HG02759 (cell line): ENCODE data around the gene KIF20B.

Experiments
- ATAC-seq: cut with Tn5 transposase; IDR thresholded peaks from one replicate; pipeline ENCODE4 v1.9.1; 2021; ENCODE audit warnings: mild to moderate bottlenecking, moderate library complexity; ENCODE audit not compliant: unreplicated experiment

KIF20B gene, protein sequence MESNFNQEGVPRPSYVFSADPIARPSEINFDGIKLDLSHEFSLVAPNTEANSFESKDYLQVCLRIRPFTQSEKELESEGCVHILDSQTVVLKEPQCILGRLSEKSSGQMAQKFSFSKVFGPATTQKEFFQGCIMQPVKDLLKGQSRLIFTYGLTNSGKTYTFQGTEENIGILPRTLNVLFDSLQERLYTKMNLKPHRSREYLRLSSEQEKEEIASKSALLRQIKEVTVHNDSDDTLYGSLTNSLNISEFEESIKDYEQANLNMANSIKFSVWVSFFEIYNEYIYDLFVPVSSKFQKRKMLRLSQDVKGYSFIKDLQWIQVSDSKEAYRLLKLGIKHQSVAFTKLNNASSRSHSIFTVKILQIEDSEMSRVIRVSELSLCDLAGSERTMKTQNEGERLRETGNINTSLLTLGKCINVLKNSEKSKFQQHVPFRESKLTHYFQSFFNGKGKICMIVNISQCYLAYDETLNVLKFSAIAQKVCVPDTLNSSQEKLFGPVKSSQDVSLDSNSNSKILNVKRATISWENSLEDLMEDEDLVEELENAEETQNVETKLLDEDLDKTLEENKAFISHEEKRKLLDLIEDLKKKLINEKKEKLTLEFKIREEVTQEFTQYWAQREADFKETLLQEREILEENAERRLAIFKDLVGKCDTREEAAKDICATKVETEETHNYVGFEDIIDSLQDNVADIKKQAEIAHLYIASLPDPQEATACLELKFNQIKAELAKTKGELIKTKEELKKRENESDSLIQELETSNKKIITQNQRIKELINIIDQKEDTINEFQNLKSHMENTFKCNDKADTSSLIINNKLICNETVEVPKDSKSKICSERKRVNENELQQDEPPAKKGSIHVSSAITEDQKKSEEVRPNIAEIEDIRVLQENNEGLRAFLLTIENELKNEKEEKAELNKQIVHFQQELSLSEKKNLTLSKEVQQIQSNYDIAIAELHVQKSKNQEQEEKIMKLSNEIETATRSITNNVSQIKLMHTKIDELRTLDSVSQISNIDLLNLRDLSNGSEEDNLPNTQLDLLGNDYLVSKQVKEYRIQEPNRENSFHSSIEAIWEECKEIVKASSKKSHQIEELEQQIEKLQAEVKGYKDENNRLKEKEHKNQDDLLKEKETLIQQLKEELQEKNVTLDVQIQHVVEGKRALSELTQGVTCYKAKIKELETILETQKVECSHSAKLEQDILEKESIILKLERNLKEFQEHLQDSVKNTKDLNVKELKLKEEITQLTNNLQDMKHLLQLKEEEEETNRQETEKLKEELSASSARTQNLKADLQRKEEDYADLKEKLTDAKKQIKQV (N-terminal part only)

DNA sequence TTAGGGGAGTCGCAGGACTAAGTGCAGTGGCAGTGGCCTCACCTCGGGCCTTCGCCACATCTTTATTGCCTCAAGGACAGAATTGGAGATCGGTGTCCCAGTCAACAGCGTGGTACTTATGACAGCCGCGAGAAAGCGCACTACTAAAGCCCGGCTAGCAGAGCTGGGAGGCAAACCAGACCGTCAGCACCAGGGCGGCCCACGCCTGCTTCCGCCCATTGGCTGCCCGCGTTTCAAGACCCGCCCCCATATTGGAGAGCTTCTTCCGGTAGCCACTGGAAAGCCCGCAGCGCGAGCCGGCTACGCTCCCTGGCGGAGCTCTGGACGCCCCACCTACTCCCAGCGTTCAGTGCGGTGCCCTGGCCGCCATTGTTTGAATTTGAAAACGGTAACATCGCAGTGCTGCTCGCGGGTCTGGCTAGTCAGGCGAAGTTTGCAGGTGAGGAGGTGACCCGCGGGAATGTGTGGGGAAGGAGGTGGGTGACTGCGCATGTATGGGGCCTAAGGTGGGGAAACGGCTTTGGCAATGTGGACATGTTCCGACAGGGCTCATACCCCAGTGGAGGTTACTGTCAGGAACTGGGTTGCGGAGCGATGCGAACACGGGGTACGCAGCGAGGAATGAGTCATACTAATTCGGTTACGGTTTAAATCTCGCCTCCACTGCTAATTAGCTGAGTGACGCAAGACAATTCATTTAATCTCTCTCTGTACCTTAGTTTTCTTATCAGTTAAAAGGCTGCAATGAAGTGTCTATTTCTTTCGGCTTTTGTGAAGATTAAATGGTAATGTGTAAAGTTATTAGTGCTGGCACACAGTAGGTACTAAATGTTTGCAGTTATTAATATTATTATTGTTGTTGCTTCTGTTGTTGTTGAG, at the start of gene KIF20B:
Gene KIF20B (plus strand): TSS at position 349 of the 879 bp plus-strand sequence. CDS start 3,705 bp downstream, outside the sequence.
- peak; percentile 97 for ATAC-seq

DNA sequence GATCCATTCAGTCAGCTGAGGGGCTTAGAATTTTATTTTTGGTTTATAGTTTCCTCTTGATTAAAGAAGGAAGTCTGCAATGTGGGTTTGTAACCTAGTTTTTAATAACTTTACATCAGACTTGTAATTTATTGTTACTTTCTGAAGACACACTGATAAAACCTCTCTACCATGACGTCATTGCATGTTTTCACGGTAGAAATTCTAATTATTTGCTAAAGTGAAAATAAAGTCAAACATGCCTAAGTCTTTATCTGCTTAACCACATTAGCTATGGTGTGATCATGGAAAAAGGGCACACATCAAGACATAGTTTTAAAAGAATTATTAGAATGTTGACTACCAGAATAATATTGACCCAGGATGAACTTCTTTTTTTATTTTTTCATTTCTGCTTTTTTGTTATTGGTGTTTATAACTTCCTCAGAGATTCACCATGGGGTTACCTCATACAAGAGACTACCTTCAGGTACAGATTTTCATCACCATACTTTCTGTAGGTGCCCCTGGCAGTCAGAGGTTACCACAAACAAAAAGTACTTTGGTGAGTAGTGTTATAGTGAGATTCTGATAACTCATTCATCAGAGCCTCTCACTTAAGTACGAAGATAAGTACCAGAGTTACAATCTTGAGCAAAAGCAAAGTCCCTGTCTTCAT, 49.3 kb upstream of the KIF20B start:
- ATAC-seq, result peak; percentile 54

DNA sequence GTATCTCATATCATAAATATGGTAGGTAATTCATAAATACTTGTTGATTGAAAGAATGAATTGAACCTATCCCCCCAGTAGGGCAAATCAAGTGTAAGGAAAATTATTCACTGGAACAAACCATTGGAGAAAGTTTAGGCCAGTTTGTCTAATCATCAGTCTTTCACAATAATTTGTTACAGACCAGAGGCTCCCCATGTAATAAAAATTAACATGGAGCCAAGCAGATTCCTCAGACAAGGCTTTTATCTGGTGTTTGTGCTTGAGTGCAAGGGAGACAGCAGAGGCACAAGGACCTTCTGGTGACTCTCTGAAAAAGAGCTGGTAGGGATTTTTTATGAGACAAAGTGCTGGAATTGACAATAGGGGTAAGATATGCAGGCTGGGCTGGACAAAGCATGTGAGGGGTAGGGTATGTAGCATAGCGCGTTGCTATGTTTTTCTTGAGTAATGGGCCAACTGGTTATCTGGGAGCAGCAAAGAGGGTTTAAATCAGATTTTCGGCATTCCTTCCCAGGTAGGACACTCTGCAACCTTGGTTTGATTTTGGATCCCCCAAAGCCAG, 48.5 kb upstream of the KIF20B start:
- peak; percentile 1 for ATAC-seq

DNA sequence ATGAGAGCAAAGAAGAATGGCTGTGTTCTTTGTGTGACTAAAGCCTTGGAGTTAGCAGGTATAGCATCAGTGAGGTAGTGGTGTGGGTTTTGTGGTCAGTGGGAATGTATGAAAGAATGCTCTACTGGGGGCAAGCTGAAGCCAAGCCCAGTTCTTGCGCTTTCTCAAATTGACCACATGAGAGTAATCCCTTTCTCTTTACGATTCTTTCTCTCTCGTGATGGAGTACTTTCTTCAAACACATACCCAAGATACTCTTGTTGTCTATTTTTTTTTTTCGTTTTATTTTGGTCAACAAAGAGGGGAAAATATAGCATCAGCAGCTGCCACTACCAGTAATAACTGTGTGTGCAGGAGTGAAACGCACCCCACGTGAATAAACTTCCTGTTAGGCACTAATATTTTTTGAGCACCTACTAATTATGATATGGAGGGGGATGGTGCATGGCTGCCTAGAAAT, 48.0 kb upstream of the KIF20B start:
- peak; percentile 69 for ATAC-seq

DNA sequence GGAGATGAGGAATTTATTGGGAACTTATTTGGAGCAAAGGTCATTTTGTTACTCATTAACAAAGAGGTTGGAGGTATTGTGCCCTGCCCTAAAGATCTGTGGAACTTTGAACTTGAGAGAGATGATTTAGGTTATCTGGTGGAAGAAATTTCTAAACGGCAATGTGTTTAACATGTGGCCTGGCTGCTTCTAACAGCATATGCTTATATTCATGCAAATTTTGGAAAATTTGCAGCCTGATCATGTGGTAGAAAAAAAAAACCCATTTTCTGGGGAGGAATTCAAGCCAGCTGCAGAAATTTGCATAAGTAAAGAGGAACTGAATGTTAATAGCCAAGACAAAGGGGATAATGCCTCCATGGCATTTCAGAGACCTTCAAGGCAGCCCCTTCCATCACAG, 45.7 kb upstream of the KIF20B start:
- no peak for ATAC-seq

DNA sequence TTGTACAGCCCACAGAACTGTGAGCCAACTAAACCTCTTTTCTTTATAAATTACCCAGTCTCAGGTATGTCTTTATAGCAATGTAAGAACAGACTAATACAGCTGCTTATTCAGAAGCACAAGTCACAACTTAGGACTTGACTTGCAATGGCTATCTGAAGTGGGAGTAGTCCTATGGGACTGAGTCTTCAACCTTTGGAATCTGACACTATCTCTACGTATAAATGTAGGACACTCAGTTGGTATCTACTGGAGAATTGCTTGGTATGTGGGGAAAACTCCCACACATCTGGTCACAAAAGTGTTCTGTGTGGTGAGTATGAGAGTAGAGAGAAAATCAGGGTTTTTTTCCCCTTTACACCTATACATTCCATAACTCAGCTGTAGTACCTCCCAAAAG, 44.1 kb upstream of the KIF20B start:
- ATAC-seq, result no peak

DNA sequence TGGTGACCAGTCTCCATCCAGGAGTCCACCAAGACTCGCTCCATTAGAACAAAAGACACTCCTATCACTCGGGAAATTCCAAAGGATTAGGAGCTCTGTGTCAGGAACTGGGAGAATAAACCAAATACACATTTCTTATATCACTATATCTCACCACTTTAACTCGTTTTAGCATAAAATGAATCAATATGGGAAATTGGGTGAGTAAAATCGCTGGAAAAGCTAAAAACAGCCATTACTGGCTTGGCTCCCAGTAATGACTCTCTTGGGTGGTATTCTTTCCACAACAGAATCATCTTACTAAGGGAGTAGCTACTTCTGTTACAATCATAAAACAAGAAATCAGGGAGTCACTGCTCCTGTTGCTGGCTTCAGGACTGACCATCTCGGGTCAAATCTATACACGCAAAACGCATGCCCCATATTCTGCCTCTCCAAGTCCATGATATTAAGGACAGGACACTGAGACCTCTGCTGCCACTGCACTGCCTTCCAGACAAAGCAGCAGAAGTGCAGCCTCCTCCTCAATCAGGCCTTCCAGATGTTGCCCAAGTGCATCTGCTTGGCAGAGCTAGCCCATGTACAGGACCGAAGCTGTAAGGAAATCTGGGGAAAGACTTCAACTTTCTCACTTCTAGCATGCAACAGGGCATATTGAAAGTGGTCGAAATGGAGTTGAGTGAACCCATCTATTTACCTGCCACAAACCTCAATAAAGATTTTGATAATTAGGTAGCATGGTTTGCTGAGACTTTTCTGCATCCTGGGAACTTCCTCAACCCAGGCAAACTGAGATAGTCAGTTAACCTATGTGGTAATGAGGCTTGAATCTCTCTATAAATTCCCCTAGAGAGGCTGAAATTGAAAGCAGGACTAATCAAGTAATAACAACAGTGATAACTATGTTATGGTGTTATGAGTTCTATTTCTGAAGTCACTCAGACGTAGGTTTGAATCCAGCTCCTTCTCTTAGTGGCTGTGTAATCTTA, 42.0 kb upstream of the KIF20B start:
- ATAC-seq, result no peak

DNA sequence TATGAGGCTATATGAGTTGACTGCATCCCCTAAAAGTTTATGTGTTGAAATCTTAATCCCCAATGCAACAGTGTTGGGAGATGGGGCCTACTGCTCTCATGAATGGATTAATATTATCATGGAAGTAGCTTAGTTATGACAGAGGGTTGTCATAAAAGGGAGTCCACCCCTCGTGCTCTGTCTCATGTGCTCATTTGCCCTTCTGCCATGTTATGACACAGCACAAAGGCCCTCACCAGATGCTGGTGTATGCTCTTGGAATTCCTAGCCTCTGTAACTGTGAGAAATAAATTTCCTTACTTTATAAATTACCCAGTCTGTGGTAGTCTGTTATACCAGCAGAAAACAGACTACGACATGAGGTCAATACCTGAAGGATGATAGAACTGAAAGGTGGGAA, 38.8 kb upstream of the KIF20B start:
- ATAC-seq, result no peak

DNA sequence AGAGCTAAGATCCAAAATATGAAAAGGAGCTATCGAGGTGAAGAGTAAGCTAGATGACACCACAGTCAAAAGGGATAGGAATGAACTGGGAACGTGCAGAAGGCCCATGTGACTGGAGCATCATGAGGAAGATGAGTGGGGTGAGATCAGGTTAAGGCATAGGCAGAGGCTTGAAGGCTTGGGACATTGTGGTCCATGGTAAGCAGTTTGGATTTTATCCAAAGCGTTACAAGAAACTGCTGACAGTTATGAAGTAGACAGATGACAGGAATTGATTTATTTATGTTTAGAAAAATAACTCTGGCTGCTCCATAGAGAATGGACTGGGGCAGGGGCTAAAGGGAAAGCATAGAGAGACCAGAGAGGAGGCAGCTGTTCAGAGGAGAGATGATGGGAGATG, 38.2 kb upstream of the KIF20B start:
- no peak for ATAC-seq

DNA sequence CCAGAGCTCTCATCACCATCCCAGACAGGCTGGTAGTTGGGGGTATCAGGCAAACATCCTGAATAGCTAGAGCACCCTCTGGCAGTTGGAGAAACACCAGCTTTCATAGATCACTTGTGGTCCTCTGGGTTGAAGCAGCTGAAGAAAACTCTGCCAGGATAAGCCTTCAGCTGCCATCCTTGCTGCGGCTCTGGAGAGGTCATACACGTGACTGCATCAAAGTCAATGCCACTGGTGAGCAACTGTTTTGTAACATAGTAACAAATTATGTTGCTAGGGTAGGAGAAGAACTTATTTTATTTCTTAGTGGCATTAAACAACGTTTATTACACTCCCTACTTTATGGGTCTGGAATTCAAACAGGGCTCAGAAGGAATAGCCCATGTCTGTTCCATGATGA, 37.2 kb upstream of the KIF20B start:
- ATAC-seq, result no peak

DNA sequence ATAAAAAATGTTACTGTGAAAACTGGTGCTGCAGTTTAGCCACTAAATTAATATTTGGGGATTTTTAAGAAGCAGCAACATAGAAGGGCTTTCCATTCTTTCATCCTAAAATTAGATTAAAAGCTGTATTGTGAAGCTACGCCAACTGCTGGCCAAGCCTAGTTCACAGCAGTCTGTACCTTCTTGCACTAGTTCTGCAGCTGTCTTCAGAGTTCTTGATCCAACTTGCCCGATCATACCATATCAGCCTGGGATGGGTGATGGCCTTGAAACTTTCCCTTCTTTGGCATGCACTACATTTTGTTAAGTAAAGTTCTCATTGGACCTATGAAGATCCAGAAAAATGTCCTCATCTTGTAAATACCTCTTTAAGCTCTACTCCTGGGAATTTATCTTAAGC, 36.1 kb upstream of the KIF20B start:
- no peak for ATAC-seq

DNA sequence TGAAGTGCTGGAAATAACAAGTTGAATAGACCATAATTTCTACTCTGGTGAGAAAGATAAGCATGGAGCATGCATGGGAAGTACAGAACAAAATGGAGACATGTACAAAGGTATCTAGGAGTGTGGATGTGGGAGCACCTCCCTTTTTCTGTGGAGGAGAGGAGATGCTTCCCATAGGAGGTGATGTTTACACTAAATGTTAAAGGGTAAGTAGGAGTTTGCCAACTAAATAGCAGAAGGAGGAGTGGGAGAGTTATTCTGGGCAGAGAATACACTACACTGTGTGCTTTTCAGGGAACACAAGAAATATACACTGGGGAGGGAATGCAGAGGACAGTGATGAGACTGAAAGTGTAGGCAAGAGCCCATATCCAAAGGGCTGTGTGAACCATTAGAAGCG, 35.3 kb upstream of the KIF20B start:
- no peak for ATAC-seq

DNA sequence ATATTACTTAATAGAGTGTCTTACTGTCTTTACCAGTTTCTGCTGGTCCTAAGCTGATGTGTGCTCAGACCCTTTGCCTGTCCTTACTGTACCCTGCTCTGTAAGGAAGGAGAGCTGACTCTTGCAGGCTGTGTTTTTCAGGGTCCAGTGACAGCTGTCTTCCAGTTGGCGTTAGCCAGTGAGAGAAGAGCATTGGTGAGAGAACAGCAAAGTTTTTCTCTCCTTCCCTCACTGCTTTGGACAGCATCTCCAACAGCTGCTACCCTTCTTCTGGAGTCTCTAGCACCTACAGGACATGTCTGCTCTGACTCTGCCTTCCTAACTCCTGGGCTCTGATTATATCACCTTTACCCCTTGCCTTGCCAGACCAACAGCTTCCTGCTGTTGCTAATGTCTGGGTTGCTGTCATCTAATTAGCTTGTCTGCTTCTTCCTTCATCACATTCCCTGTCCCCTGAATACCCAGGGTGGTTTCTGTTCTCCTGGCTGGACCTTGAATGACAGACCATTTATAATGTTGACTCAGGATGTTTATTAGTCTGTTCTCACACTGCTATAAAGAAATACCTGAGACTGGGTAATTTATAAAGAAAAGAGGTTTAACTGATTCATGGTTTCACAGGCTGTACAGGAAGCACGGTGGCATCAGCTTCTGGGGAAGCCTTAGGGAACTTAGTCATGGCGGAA, 32.9 kb upstream of the KIF20B start:
- no peak for ATAC-seq

DNA sequence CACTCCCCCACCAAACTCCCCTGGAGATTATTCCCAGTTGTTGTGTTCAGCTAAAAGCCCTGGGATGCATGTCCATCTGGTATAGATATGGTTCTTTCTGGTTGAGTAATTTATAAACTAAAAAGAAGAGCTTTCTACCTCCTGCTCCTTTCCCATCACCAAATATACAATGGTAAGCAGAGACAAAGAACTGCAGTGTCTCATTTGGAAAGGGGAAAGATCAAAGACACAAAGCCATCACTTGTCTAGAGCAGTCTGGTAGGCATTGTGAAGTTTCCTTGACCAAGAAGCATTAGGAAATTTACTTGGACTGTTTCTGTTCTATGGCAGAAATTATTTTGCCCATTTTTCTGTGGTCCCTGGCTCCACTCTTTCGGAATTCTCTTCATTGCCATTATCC, 31.4 kb upstream of the KIF20B start:
- ATAC-seq, result no peak

DNA sequence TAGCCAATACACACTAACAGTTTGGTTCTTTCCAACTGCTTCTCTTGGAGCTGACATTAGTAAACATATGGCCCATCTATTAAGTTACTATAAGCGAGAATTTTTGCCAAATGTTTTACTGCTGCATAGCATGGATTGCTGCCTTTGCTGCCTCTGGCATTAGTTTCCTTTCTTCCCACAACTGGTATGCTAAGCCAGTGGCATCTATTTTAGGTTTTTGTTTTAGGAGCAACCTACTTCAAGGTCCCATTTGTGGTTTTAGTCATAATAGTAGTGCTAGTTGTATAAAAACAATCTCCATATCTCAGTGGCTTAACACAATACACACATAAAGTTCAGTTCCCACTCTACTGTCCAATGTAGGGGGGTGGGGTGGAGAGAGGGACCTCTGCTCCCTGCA, 30.5 kb upstream of the KIF20B start:
- ATAC-seq, result no peak

DNA sequence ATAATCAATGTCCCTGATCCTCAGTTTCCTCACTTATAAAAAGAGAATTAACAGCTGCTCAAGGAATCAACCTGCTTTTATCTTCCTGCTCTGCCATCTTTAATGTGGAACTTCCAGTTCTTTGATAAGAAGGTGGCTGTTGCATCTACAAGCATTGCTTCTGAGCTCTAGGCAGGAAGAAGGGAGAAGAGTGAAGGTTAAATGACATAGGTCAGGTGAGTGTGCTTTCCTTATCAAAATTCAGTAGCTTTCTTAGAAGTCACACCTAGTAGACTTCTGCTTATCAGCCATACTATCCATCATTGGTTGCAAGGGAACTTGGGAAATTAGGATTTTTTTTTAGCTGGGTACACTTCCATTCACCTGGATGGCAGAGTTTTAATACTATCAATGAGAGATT, 24.0 kb upstream of the KIF20B start:
- no peak for ATAC-seq

DNA sequence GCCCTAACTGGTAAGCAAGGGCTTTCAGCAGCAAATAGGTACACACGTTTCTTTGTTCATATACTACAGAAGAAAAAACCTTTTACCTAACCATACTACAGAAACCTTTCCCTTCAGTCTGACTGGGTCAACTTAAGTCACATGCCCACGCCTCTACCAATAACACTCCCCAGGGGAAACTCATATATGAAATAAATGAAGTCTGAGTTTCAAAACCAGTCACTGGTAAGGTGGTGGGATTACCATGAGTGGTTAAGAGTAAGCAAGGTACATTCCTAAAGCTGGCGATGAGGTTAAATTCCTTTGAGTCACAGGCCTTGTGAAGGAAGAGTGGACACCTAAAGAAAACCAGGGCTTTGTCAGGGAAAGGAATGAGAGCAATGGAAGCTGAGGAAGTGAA, 21.4 kb upstream of the KIF20B start:
- peak; percentile 75 for ATAC-seq
